GF-D8 (cell line): ENCODE data around the gene SNRNP25.
A peak's percentile ranks its signal among the peaks of the same experiment; 100 is the strongest.

Source experiments
- DNase-seq: peaks from one replicate; lab custom pipeline; 2025; lab: John Stamatoyannopoulos, UW

SNRNP25 gene

GRCh38 chr16:63998-64913, 10.6 kb downstream of the SNRNP25 start:
- no peak for DNase-seq

GRCh38 chr16:64914-65255, 11.3 kb downstream of the SNRNP25 start:
- no peak for DNase-seq

GRCh38 chr16:65745-66144, 12.1 kb downstream of the SNRNP25 start:
- DNase-seq: peak; percentile 37

- DNase-seq: no peak
Measured at GRCh38 chr16:66309-67182, 12.9 kb downstream of the SNRNP25 start.

- DNase-seq: no peak
Measured at GRCh38 chr16:67183-67791, 13.7 kb downstream of the SNRNP25 start.

GRCh38 chr16:67884-68789, 14.5 kb downstream of the SNRNP25 start:
- DNase-seq: no peak

- DNase-seq: no peak
Measured at GRCh38 chr16:69181-69580, 15.6 kb downstream of the SNRNP25 start.

GRCh38 chr16:71210-71539, 17.5 kb downstream of the SNRNP25 start:
- no peak for DNase-seq

- no peak for DNase-seq
Measured at GRCh38 chr16:71540-72401, 18.1 kb downstream of the SNRNP25 start.

- DNase-seq: no peak
Measured at GRCh38 chr16:72561-73548, 19.2 kb downstream of the SNRNP25 start, which contains the start of gene RHBDF1. Gene RHBDF1, minus strand, starts transcription at chr16:72631. Its CDS starts 7,616 bp downstream, at chr16:65015.

- DNase-seq: no peak
Measured at GRCh38 chr16:74051-74746, 20.6 kb downstream of the SNRNP25 start.

GRCh38 chr16:74747-75334, 21.2 kb downstream of the SNRNP25 start:
- no peak for DNase-seq

- DNase-seq: peak; percentile 88
Measured at GRCh38 chr16:75580-76501, 22.2 kb downstream of the SNRNP25 start.

- DNase-seq: peak; percentile 61
Measured at GRCh38 chr16:76535-77272, 23.1 kb downstream of the SNRNP25 start.

- DNase-seq: peak; percentile 5
Measured at GRCh38 chr16:77273-77806, 23.7 kb downstream of the SNRNP25 start.

GRCh38 chr16:77807-78443, 24.3 kb downstream of the SNRNP25 start, which contains the start of gene MPG:
Gene MPG, plus strand, starts transcription at chr16:78225. Its CDS starts 85 bp downstream, at chr16:78310.
- DNase-seq: peak; percentile 57
